ENCODE data around the gene WDR31.
"Not testable (repeated sequence)": the region's sequence is repeated elsewhere in the genome, so short reads cannot be mapped to it uniquely, and the experiment has no call there.

Gene WDR31

DNA sequence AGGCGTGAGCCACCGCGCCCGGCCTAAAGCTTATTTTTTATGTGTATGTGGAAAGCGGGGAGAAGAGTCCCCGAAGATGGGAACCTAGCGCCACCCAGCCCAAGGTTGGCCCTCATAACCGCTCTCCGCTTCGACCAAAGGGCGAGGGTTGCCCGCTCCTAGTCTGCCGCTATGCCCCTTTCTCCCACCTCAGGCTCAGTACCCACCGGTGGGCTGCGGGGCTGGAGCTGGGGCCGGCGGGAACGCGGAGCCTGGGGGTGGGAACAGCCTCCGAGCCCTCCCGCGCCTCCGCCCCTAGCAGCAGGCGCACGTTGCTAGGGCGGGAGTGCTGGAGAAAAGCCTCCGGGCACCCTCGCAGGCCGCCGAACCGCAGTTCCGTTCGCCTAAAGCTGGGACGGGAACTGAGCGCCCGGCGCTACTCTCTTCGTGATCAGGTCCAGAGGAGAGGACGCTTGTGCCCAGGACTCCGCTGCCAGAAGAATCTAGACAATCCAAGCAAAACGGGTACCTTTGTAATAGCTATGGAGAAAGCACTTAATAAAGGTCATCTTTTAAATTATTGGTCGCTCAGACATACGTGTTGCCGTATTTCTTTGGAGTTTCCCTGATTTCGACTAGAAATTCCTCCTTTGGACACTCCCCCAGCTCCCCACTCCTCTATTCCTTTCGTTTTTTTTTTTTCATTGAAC, at the start of gene WDR31:
WDR31 (minus strand) TSS at position 265 of the 689 bp plus-strand sequence. CDS start 8,253 bp downstream, outside the sequence.
- peak; percentile 73 to 81 for DNase-seq (ENCODE audit: low read depth in 2 of 2)

GRCh38 chr9:113389451-113389850, 49.4 kb upstream of the WDR31 start:
- no peak for DNase-seq (ENCODE audit: low read depth in 2 of 2)

DNA sequence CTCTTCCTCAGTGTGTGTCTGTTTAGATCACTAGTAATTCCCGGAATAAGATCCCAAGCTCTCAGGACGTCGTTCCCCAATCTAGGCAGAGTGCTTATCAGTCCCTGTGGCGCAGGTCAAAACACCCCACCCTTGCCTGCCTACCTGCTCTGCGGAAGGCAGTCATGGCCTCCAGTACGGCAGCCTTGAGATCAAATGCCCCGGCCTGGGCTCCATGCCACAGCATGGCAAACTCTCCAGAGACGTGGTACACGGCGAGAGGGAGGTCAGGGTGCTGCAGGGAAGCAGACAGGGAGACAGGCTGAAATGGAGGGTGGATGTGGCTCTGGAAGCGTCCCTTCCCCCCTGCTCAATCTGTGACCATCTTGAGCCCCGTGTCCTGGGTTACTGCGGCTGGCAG, 48.8 kb upstream of the WDR31 start:
- DNase-seq (ENCODE audit: low read depth in 2 of 2) = no peak

GRCh38 chr9:113387560-113388230, 47.6 kb upstream of the WDR31 start:
- DNase-seq (ENCODE audit: low read depth in 2 of 2) = no peak

- no peak for DNase-seq (ENCODE audit: low read depth in 2 of 2)
These were observed 46.7 kb upstream of the WDR31 start for GRCh38 chr9:113386571-113387393.

GRCh38 chr9:113381909-113382411, 41.9 kb upstream of the WDR31 start:
- no peak for DNase-seq (ENCODE audit: low read depth in 2 of 2)

- DNase-seq (ENCODE audit: low read depth in 2 of 2) = not testable (repeated sequence)
These were observed 41.4 kb upstream of the WDR31 start for GRCh38 chr9:113381441-113381840.

GRCh38 chr9:113380869-113381378, 40.8 kb upstream of the WDR31 start:
- DNase-seq (ENCODE audit: low read depth in 2 of 2) = no peak

DNA sequence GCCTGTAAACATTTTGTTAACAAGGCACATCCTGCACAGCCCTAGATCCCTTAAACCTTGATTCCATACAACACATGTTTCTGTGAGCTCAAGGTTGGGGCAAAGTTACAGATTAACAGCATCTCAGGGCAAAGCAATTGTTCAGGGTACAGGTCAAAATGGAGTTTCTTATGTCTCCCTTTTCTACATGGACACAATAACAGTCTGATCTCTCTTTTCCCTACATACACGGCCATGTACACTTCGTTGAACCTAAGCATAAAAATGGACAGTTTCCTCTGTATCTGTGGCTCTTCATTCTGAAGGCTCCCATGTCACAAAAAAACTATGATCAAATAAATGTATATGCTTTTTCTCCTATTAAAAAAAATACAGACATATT, 39.7 kb upstream of the WDR31 start:
- not testable (repeated sequence) for DNase-seq (ENCODE audit: low read depth in 2 of 2)

GRCh38 chr9:113379094-113379828, 39.2 kb upstream of the WDR31 start:
- DNase-seq (ENCODE audit: low read depth in 2 of 2) = not testable (repeated sequence)

DNA sequence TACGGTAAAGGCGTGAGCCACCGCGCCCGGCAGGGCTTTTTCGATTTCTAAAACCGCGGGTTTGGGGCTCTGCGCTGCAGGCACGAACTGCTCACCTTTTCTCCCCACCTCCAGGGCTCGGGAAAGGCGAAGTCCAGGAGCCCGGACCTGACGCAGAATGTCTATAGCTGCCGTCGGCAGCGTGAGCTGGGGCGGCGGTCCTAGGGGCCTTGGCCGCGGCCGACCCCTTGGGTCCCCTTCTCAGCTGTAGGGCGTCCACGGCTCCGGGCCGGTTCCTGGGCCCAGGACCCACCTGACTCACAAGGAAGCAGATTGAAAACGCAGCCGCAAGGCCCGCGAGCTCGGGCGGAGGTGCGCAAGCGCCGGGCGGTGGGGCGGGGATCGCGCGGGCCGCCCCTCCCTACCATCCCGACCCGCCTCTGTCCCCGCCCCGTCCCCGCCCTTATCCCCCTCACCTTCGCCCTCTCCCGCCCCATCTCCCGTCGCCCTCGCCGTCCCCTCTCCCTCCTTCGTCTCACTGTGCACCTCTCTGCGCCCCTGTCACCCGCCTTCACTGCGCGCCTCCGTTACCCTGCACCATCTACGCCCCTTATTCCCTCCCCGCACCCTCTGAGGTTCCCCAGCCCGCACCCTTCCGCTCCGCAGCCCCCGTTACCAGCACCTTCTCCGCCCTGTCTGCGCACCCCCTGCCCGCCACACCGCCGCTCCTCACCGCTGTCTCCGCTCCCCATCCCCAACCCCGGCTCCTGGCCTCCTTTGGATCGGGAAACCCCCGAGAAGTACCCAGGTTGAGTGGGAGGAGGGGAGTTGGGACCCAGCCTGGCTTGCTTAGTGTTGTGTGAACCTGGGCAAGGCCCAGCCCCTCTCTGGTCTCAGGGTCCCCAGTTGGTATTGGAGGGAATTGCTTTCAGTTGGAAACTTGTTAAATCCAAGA, 36.8 kb upstream of the WDR31 start, which contains the start of gene HDHD3:
HDHD3 (minus strand) TSS at position 353 of the 934 bp plus-strand sequence. CDS start 2,632 bp downstream, outside the sequence.
- DNase-seq (ENCODE audit: low read depth in 2 of 2) = peak; percentile 65 to 77

DNA sequence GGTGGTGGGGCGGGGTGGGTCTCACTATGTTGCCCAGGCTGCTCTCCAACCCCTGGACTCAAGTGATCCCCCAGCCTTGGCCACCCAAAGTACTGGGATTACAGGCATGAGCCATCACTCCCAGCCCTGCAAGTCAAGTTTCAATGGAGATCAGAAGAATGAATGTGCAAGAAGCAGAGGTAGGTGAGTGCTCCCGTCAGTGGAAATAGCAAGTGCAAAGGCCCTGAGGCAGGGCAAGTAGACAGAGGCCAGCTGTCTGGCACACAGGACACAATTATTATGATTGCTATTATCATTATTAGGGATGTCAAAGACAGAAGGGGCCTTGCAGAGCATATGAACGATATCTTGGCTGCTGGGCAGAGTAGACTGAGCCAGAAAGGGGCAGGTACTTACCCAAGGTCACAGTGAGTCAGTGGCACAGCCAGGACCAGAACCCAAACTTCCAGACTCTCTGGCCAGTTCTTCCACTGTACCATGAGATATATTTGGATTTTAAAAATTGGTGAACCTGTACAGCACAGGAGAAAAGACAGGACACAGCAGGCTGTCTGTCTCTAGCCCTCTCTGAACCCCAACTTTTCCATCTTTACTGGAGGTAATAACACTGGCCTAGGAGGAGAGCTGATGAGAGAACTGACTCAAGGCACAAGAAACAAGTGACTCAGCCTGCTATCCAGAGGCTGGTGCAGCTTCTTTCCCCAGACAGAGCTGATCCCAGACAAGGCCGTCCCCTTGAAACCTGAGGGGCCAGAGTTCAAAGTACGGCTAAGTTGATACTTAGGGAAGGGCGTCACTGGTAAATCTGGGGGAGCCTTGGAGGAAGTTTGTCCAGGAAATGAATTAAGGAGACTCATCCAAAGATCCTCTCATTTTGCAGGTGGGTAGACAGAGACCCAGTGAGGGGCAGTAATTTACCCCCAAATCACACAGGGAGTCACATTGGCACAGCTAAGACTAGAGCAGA, 35.3 kb upstream of the WDR31 start:
- no peak for DNase-seq (ENCODE audit: low read depth in 2 of 2)

DNA sequence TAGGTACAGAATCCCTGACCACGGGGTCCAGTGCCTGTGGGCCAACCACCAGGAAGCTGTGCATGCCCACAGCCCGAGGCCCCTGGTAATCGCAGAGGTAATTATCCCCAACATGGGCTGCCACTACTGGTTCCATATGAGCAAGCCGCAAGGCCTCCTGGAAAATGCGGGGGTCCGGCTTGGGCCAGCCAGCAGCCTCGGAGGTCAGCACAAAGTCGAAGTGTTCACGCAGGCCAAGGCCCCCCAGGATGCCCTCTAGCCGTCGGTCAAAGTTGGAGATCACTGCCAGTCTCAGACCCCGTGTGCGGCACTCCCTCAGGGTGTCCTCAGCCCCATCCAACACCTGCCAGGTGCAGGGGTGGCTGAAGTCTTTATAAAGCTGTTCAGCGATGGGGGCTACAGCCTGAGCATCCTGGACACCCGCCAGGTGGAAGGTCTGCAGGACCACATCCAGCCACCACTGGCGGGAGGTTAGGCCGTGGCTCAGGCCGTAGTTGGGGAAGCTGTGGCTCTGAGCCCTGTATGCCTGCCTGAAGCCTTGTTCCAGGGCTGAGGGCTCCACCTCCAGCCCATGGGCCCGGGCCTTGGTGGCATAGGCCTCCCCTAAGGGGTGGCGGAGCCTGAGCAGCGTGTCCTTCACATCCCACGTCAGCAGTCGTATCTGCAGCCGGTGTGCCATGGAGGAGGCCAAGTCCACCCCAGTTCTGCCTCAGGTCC, 33.8 kb upstream of the WDR31 start:
- no peak for DNase-seq (ENCODE audit: low read depth in 2 of 2)

DNA sequence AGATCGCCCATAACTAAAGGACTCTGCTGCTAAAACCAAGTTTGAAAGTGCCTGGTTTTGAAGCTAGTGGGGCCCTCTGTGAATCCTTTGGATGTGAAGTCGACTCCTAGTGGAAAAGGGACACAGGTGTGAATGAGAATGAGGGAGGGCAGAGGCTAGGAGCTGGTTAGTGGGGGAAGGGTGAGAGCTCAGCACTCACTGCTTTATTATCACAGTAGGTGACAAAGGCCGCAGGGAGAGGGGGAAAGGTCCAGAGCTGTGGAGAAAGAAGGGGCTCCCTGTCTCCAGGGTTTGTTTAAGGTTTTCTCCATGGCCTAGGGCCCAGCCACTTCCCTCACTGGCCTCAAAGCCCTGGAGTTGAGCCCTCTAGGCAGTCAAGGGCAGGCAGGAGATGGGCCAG, 33.2 kb upstream of the WDR31 start:
- DNase-seq (ENCODE audit: low read depth in 2 of 2) = no peak

DNA sequence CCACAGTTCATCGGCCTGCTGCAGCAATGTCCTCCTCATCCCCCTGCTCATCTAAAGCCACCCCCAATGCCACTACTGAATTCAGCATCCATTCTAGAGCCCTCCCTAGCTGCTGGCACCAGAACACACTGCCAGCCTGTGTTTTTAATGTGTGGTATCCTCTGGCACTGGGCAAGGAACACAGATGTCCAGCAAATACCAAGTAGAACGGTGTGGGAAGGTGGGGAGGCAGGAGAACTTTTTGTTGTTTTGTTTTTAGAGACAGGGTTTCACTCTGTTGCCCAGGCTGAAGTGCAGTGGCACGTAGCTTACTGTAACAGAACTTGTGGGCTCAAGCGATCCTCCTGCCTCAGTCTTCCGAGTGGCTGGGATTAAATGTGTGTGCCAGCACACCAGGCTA, 32.0 kb upstream of the WDR31 start:
- DNase-seq (ENCODE audit: low read depth in 2 of 2) = no peak

- no peak for DNase-seq (ENCODE audit: low read depth in 2 of 2)
These were observed 30.8 kb upstream of the WDR31 start for GRCh38 chr9:113370806-113371325.

- DNase-seq (ENCODE audit: low read depth in 2 of 2) = no peak
These were observed 29.7 kb upstream of the WDR31 start for GRCh38 chr9:113369855-113370140.
